B cell (primary cell): Measurements from ENCODE around the gene KCNF1.

ENCODE experiments used
- EZH2 ChIP-seq: IDR thresholded peaks from 2 replicates; pipeline ENCODE4 v1.6.1; 2012; ENCODE audit warnings: borderline replicate concordance, low read depth, mild to moderate bottlenecking, moderate library complexity, low read length; ENCODE audit not compliant: insufficient read depth, poor library complexity, severe bottlenecking
- TF ChIP-seq, protein P1 (sequence below): fragments of 200-600 bp; IDR thresholded peaks from one replicate; pipeline ENCODE4 v1.8.0; 2022; ENCODE audit warnings: antibody characterized with exemption, mild to moderate bottlenecking

DNA sequence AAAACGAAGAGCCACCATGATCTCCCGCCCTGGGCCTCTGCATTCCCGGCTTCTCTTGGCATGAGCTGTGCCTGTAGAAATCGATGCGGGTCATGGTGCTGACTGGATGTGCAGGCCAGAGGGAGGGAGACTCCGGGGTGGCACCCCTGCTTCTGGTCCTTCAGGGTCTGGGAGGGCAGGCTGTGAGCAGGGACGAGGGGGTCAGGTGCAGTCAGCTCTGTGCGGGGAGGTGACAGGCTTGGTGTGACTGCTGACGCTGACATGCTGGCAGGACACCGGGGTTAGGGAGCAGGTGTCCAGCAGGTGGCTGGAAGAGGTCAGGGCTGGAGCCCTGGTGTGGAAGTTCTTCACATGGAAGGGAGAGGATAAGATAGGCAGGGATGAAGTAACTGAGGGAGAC is 48.7 kb upstream of the KCNF1 start:
- TF ChIP-seq, protein P1, sequence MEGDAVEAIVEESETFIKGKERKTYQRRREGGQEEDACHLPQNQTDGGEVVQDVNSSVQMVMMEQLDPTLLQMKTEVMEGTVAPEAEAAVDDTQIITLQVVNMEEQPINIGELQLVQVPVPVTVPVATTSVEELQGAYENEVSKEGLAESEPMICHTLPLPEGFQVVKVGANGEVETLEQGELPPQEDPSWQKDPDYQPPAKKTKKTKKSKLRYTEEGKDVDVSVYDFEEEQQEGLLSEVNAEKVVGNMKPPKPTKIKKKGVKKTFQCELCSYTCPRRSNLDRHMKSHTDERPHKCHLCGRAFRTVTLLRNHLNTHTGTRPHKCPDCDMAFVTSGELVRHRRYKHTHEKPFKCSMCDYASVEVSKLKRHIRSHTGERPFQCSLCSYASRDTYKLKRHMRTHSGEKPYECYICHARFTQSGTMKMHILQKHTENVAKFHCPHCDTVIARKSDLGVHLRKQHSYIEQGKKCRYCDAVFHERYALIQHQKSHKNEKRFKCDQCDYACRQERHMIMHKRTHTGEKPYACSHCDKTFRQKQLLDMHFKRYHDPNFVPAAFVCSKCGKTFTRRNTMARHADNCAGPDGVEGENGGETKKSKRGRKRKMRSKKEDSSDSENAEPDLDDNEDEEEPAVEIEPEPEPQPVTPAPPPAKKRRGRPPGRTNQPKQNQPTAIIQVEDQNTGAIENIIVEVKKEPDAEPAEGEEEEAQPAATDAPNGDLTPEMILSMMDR: no peak
- no peak for TF ChIP-seq EZH2
